K562 (cell line): ENCODE measurements around the gene IL13. TPM values are rescaled to one million over a fixed set of nuclear protein-coding genes. Genes with fewer than 3 reads are reported as not detected.
A peak's percentile ranks its signal among the peaks of the same experiment; 100 is the strongest.

ENCODE experiments used
- ATAC-seq: fragments of 200-7000 bp; cut with Tn5 transposase; 3 replicates; pipeline ENCODE4 v1.9.1; 2020; ENCODE audit warnings: moderate library complexity
- BruUV-seq: library from RNA; stranded (reverse); fragments of 400-500 nt; replicated peaks from 2 replicates; lab custom pipeline; 2021; lab: Mats Ljungman, UMichigan
- CTCF ChIA-PET: fragments of 300-600 bp; formaldehyde crosslinking; extraction: SDS; loops from one replicate; lab custom pipeline; 2021; ENCODE audit warnings: low intra/inter-chr PET ratio; lab: Yijun Ruan, JAX
- POLR2A ChIA-PET: fragments of 300-600, 350-650 bp; sonication (Branson Sonifier 250); formaldehyde crosslinking; extraction: SDS; loops from one replicate; lab custom pipeline; 2021; ENCODE audit warnings: antibody characterized with exemption, inconsistent platforms; lab: Yijun Ruan, JAX
- DNase-seq, 4 experiments: peaks; one replicate each; pipeline versions ENCODE4 v3.0.0 to v3.0.0-alpha.2; 2011 to 2018; ENCODE audit warnings: low spot score in 3 of 4, mixed read lengths in 3 of 4; ENCODE audit errors: extremely low read depth in 1 of 4
- FAIRE-seq: peaks from 2 replicates; lab custom pipeline; 2011; peaks lifted over from hg19 to GRCh38; lab: Jason Lieb, UNC
- H2AFZ ChIP-seq: 2 replicates; pipeline ENCODE4 v1.6.0; 2011; ENCODE audit warnings: low read depth, low read length, control low read depth, inconsistent platforms
- H3K27ac ChIP-seq: fragments of 200-600 bp; 3 replicates; pipeline ENCODE4 v1.8.0; 2011; ENCODE audit warnings: low read depth, mild to moderate bottlenecking, control low read depth, inconsistent platforms, low read length, moderate library complexity, mixed read lengths; ENCODE audit errors: extremely low read depth
- H3K27me3 ChIP-seq, 2 experiments: fragments of 300-600 bp in 1 of 2; 2 replicates in 1 of 2; 3 replicates in 1 of 2; pipeline versions ENCODE4 v1.6.0 to v1.8.0; 2011; ENCODE audit warnings: inconsistent platforms in 2 of 2, low read length in 2 of 2, mild to moderate bottlenecking in 1 of 2, mixed read lengths in 1 of 2, moderate library complexity in 1 of 2; ENCODE audit not compliant: control insufficient read depth in 2 of 2, insufficient read depth in 2 of 2
- H3K36me3 ChIP-seq: fragments of 300-600 bp; 3 replicates; pipeline ENCODE4 v1.8.0; 2011; ENCODE audit warnings: mild to moderate bottlenecking, low read length, inconsistent platforms; ENCODE audit not compliant: control insufficient read depth, insufficient read depth
- H3K4me1 ChIP-seq, 2 experiments: fragments of 200-600 bp in 1 of 2; replicated peaks in 1 of 2; 2 replicates in 1 of 2; 3 replicates in 1 of 2; pipeline versions ENCODE4 v1.5.1 to v1.8.0; 2011; ENCODE audit warnings: inconsistent platforms in 2 of 2, low read length in 2 of 2, mild to moderate bottlenecking in 1 of 2, mixed read lengths in 1 of 2, moderate library complexity in 1 of 2; ENCODE audit not compliant: control insufficient read depth in 2 of 2, insufficient read depth in 2 of 2
- H3K4me2 ChIP-seq: 2 replicates; pipeline ENCODE4 v1.6.1; 2011; ENCODE audit warnings: low read length, control low read depth, inconsistent platforms, mixed read lengths; ENCODE audit not compliant: insufficient read depth
- H3K4me3 ChIP-seq: fragments of 200-600 bp; sonication (generic), shearing (Covaris generic); 2 replicates; pipeline ENCODE4 v1.5.1; 2016; ENCODE audit warnings: control low read depth, inconsistent platforms
- H3K79me2 ChIP-seq: fragments of 200-600 bp; 3 replicates; pipeline ENCODE4 v1.8.0; 2011; ENCODE audit warnings: low read length, inconsistent platforms; ENCODE audit not compliant: control insufficient read depth, insufficient read depth
- H3K9ac ChIP-seq, 2 experiments: 2 replicates each; pipeline versions ENCODE4 v1.6.0 to v1.6.1; 2011; ENCODE audit warnings: low read depth in 2 of 2, low read length in 2 of 2, control low read depth in 1 of 2, inconsistent platforms in 1 of 2, mild to moderate bottlenecking in 1 of 2, mixed read lengths in 1 of 2; ENCODE audit not compliant: insufficient read depth in 1 of 2
- H3K9me1 ChIP-seq: one replicate; pipeline ENCODE4 v1.6.0; 2011; ENCODE audit warnings: inconsistent platforms, mild to moderate bottlenecking, low read length, moderate library complexity; ENCODE audit not compliant: control insufficient read depth, insufficient read depth
- H3K9me3 ChIP-seq: replicated peaks from 2 replicates; pipeline ENCODE4 v1.5.1; 2011; ENCODE audit warnings: low read depth, low read length, inconsistent platforms; ENCODE audit not compliant: control insufficient read depth, insufficient read depth
- H4K20me1 ChIP-seq: replicated peaks from 2 replicates; pipeline ENCODE4 v1.6.1; 2011; ENCODE audit warnings: low read length, inconsistent platforms, mixed read lengths; ENCODE audit not compliant: control insufficient read depth, insufficient read depth
- CEBPG ChIP-seq, 3 experiments: fragments of 200-800 bp in 1 of 3; sonication (Bioruptor generic) in 1 of 3; sonication (generic) in 1 of 3; formaldehyde crosslinking in 1 of 3; IDR thresholded peaks in 2 of 3; conservative IDR thresholded peaks in 1 of 3; 2 replicates each; pipeline versions ENCODE4 v1.6.1 to v1.8.0; 2016 to 2022; ENCODE audit warnings: missing compliant biosample characterization in 2 of 3, missing genetic modification characterization in 2 of 3, mild to moderate bottlenecking in 1 of 3, missing genetic modification reagents in 1 of 3
- ETS2 ChIP-seq: IDR thresholded peaks from 2 replicates; pipeline ENCODE4 v1.6.1; 2016; ENCODE audit warnings: borderline replicate concordance, missing genetic modification characterization, mild to moderate bottlenecking, moderate library complexity, missing compliant biosample characterization; ENCODE audit not compliant: poor library complexity, severe bottlenecking
- MTA1 ChIP-seq: fragments of 450-650 bp; IDR thresholded peaks from 2 replicates; pipeline ENCODE4 v1.6.1; 2017; ENCODE audit warnings: borderline replicate concordance
- NKRF ChIP-seq: fragments of 450-650 bp; IDR thresholded peaks from 2 replicates; pipeline ENCODE4 v1.6.1; 2016; ENCODE audit warnings: borderline replicate concordance
- ZNF146 ChIP-seq: IDR thresholded peaks from one replicate; pipeline ENCODE4 v1.6.1; 2018; ENCODE audit warnings: missing compliant biosample characterization; ENCODE audit not compliant: unreplicated experiment
- ZNF518B ChIP-seq: fragments of 250-450 bp; sonication (Bioruptor Pico); IDR thresholded peaks from 2 replicates; pipeline ENCODE4 v1.5.0; 2021; ENCODE audit warnings: mild to moderate bottlenecking, moderate library complexity
- ZNF668 ChIP-seq: fragments of 250-450 bp; sonication (Bioruptor Pico); IDR thresholded peaks from 2 replicates; pipeline ENCODE4 v1.8.0; 2022; ENCODE audit warnings: mild to moderate bottlenecking, inconsistent platforms
- WGBS: fragments of 100-300 bp; shearing (Covaris generic); methylation state at CpG from one replicate; pipeline ENCODE4 v1.1.6; 2016; ENCODE audit warnings: low coverage, mixed read lengths; ENCODE audit not compliant: insufficient coverage; ENCODE audit errors: missing lambda C conversion rate; 5-methylcytosine and 5-hydroxymethylcytosine counted together
- in situ Hi-C: fragments of 300-500 bp; cut with MboI; formaldehyde crosslinking; loops from 4 replicates; pipeline ENCODE4 v1.15.0; 2018; ENCODE audit warnings: inconsistent platforms, mixed read lengths
- intact Hi-C: fragments of 100-400 bp; cut with micrococcal nuclease; formaldehyde crosslinking; loops from 2 replicates; pipeline ENCODE4 v1.14.2; 2022
- polyA plus RNA-seq, 8 experiments: library from polyadenylated mRNA; depleted of rRNA in 4 of 8; stranded (reverse) in 5 of 8; unstranded in 3 of 8; fragments of >200 nt; fragmentation: Nextera tagmentation in 2 of 8; fragmentation: Illumina TruSeq in 1 of 8; extraction: Ambion mirVana in 2 of 8; extraction: Trizol in 1 of 8; gene quantifications; 2 replicates each; pipeline versions ENCODE4 v1.2.1 to v1.2.3, GENCODE V29; 2011 to 2014; ENCODE audit warnings: inconsistent platforms in 1 of 8, missing spikeins in 1 of 8
- total RNA-seq, 7 experiments: library from RNA; depleted of rRNA in 6 of 7; stranded (reverse); fragments of >200 nt in 6 of 7; fragmentation: Illumina TruSeq in 2 of 7; extraction: Trizol in 2 of 7; gene quantifications; 2 replicates each; pipeline versions ENCODE4 v1.2.1 to v1.2.3, GENCODE V29; 2011 to 2021; ENCODE audit warnings: low replicate concordance in 1 of 7

The IL13 gene
- total and polyA plus RNA-seq, 9 of the 15 experiments (the other 6 are each of a cell fraction or from before 2014, with no cell fraction given) = not detected

DNA sequence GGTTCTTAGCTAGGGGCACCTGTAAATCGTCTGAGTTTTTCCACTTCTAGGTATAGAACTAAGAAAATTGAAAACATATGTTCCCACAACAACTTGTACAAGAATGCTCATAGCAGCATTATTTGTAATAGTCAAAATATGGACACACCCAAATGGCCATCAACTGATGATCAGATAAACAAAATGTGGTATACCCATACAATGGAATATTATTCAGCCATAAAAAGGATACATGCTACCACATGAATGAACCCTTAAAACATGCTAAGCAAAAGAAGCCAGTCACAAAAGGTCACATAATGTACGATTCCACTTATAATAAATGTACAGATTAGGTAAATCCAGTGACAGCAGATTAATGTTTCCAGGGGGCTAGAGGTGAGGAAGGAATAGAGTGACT lies 46.0 kb upstream of the IL13 start:
- in situ Hi-C loops (no loop called here), intact Hi-C loops (no loop called here)
- ChIA-PET POLR2A (no interaction called here), CTCF (no interaction called here)
- FAIRE-seq = no peak
- no peaks in the 10 kb centered on the region for H3K79me2 ChIP-seq
- no peaks in the 10 kb centered on the region for H3K4me1 ChIP-seq
- ATAC-seq = no peak
- no peak overlapping the region for H3K9ac ChIP-seq
- no peak overlapping the region for H3K4me3 ChIP-seq
- BruUV-seq = no TSS peak
- H3K9me3 ChIP-seq = no peaks in the 10 kb centered on the region
- no peaks in the 10 kb centered on the region for H4K20me1 ChIP-seq
- no peak for DNase-seq
- H3K4me2 ChIP-seq = no peak overlapping the region
- 93% methylated on average over 2 of the region's 2 CpGs for WGBS
- peaks cover 79% of the 10 kb centered on the region for H3K36me3 ChIP-seq
- no peaks in the 10 kb centered on the region for H3K9me1 ChIP-seq
- no peaks in the 10 kb centered on the region for H3K27me3 ChIP-seq
- H2AFZ ChIP-seq = no peak overlapping the region
- no peak overlapping the region for H3K27ac ChIP-seq
- no peak for TF ChIP-seq ZNF518B (CRISPR knock-in tag)
- TF ChIP-seq NKRF = no peak
- TF ChIP-seq CEBPG (CRISPR knock-in tag; IDR thresholded peaks at IDR 0.05) = no peak
- no peak for TF ChIP-seq CEBPG (tag; conservative IDR thresholded peaks at IDR 0.05 in 1 of 2, IDR thresholded peaks at IDR 0.05 in 1 of 2)
- TF ChIP-seq ZNF146 (CRISPR knock-in tag) = peak; percentile 80
- no peak for TF ChIP-seq MTA1
- no peak for TF ChIP-seq ZNF668
- TF ChIP-seq ETS2 (tag) = no peak
